Spleen (tissue), 7 donors: ENCODE data around the gene ZNF543.

ENCODE experiments used
- POLR2A ChIP-seq, 3 donors: fragments of 450-650 bp; IDR thresholded peaks; one replicate each; pipeline ENCODE4 v1.5.1; 2017; ENCODE audit warnings: antibody characterized with exemption in 3 of 3, mild to moderate bottlenecking in 1 of 3
- POLR2AphosphoS5 ChIP-seq, 3 donors: sonication (generic); formaldehyde crosslinking; IDR thresholded peaks; one replicate each; pipeline ENCODE4 v1.5.1; 2017; ENCODE audit warnings: antibody characterized with exemption in 3 of 3
- TF ChIP-seq, protein P1 (sequence below), 11 experiments: fragments of 200-600 bp in 7 of 11; fragments of 450-650 bp in 4 of 11; sonication (generic) in 4 of 11; IDR thresholded peaks in 8 of 11; conservative IDR thresholded peaks in 3 of 11; 1 replicate in 7 of 11; 2 replicates in 4 of 11; pipeline versions ENCODE4 v1.4.0 to v1.8.0; 2016 to 2021; ENCODE audit warnings: antibody characterized with exemption in 11 of 11, inconsistent platforms in 4 of 11, mild to moderate bottlenecking in 1 of 11
- donor health status: DM: no; HTN: no; CAD: no; lungs with moderate emphysema.
- donor health status: DM: no; HTN: no; CAD: no.
- donor health status: DM: no; HTN: no; CAD: no.

DNA sequence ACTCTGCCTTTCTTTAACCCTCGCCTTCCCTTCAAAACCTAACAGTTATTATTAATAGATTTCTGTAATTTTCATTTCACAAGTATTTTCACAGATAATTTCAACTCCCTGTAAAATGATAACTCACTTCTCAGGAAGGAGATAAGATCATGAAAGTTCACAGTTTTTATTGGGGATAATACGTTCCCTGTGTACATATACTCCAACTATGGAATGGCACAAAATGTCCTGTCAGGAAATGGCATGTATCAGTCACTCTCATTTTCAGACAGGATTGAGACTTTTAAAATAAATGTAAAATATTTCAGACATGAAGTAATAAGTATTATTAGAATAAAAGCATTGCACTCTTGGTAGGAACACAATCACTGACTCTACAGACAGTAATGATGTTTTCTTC, 42.1 kb downstream of the ZNF543 start:
- TF ChIP-seq, protein P1, sequence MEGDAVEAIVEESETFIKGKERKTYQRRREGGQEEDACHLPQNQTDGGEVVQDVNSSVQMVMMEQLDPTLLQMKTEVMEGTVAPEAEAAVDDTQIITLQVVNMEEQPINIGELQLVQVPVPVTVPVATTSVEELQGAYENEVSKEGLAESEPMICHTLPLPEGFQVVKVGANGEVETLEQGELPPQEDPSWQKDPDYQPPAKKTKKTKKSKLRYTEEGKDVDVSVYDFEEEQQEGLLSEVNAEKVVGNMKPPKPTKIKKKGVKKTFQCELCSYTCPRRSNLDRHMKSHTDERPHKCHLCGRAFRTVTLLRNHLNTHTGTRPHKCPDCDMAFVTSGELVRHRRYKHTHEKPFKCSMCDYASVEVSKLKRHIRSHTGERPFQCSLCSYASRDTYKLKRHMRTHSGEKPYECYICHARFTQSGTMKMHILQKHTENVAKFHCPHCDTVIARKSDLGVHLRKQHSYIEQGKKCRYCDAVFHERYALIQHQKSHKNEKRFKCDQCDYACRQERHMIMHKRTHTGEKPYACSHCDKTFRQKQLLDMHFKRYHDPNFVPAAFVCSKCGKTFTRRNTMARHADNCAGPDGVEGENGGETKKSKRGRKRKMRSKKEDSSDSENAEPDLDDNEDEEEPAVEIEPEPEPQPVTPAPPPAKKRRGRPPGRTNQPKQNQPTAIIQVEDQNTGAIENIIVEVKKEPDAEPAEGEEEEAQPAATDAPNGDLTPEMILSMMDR (IDR thresholded peaks at IDR 0.05 in 8 of 11, conservative IDR thresholded peaks at IDR 0.05 in 3 of 11) = no peak
- no peak for TF ChIP-seq POLR2AphosphoS5 (IDR thresholded peaks at IDR 0.05)
- no peak for TF ChIP-seq POLR2A (IDR thresholded peaks at IDR 0.05)
